GM18517 (cell line): ENCODE data around the gene HNF1A.
"Not testable (repeated sequence)": the region's sequence is repeated elsewhere in the genome, so short reads cannot be mapped to it uniquely, and the experiment has no call there.

Experiments used
- ATAC-seq: cut with Tn5 transposase; IDR thresholded peaks from one replicate; pipeline ENCODE4 v1.9.1; 2021; ENCODE audit warnings: mild to moderate bottlenecking, moderate library complexity; ENCODE audit not compliant: unreplicated experiment

The HNF1A gene

DNA sequence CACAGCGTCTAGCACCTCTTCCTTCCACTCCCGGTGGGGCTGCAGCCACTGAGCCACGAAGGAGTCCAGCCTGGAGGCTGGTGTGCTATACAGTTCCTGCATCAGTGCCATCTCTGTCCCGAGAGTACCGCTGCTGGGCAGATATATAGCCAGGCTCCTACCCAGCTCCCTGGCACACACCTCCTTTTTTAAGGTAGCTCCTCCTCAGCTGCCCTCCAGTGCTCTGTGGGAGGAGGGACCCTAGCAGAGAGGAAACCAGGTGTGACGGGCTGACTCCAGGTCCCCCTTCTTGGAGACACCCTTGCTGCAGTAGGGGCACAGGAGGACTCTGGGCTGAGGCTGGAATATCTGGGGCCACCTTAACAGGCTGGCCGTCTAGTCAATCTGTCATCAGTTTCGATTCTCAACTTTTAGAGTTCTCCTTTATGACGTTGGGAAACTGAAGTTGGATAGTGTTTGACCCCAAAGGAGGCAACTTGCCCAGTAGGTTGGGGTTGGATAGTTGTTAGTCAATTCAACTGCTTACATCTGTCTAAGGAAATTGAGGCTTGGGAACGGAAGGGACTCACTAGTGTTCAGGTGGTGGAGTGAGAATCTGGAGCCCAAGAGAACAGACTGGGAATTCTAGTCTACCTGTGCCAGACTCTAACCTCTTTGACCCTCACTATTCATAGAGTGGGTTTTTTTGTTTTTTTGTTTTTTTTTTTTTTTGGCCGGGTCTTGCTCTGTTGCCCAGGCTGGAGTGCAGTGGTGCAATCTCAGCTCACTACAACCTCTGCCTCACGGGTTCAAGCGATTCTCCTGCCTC is 60.7 kb downstream of the HNF1A start, which contains the start of gene OASL:
TSS of gene OASL (minus strand) at position 386 of the 808 bp plus-strand sequence. CDS start at position 111, 275 bp downstream.
- ATAC-seq, result peak; percentile 77

DNA sequence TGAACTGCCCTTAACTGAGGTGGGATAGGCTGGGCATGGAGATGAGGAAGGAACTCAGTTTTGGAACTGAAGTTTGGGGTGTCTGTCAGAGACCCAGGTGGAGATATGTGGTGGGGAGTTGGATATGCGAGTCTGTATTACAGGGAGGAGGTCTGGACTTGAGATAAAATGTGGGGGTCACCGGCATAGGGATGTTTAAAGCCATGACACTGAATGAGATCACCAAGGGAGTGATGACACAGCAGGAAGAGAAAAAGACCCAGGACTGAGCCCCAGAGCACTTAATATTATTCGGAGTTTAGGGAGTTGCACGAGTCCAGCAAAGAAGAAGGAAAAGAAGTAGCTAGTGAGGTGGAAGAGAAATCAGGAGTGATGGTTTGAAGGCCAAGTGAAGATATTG is 64.7 kb downstream of the HNF1A start:
- ATAC-seq, result no peak

DNA sequence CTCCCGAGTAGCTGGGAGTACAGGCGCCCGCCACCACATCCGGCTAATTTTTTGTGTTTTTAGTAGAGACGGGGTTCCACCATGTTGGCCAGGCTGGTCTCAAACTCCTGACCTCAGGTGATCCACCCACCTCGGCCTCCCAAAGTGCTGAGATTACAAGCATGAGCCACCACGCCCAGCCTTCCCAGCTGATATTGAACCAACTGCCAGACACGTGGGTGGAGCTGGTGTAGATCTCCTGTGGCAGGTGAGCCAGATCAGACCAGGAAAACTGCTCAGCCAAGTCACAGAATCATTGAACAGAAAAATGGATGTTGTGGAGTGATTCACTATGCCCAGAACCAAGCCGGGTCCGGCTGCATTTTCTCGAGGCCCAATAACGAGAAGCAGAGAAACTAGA is 69.1 kb downstream of the HNF1A start:
- not testable (repeated sequence) for ATAC-seq

DNA sequence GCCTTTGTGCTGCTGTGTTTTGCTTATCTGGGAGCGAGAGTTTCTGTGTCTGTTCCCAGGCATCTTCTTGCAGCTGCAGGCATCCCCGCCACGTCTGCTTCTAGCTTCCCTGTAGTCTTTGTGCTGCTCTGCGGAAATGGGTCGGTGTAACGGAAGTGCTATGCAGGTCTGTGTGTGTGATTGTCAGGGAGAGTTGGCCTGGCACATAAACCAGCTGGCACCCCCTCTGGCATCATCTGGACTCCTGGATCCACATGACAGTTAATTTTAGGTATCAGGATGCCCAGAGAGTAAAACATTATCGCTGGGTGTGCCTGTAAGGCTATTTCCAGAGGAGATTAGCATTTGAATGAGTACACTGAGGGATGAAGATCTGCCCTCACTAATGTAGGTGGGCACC is 70.1 kb downstream of the HNF1A start:
- ATAC-seq, result no peak

DNA sequence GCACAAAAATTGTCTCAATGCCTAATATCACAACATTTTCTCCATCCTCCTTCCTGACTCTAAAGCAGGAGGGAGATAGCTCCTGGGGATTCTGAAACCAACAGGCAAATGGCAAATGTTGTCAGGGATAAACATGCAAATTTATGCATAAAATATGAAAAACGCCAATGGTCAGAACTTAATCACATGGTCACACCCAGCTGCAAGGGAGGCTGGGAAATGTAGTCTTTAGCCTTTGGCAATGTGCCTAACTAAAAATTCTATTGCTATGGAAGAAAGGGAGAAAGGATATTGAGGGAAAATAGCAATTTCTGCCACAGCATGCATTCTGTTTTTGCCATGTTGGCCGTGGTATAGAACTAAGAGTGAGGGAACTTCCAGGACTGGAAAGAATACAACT is 72.4 kb downstream of the HNF1A start:
- no peak for ATAC-seq
